ENCODE measurements around the gene ADAMTS13.
A peak's percentile ranks its signal among the peaks of the same experiment; 100 is the strongest.
"Not testable (repeated sequence)": the region's sequence is repeated elsewhere in the genome, so short reads cannot be mapped to it uniquely, and the experiment has no call there.

ADAMTS13 gene

DNA sequence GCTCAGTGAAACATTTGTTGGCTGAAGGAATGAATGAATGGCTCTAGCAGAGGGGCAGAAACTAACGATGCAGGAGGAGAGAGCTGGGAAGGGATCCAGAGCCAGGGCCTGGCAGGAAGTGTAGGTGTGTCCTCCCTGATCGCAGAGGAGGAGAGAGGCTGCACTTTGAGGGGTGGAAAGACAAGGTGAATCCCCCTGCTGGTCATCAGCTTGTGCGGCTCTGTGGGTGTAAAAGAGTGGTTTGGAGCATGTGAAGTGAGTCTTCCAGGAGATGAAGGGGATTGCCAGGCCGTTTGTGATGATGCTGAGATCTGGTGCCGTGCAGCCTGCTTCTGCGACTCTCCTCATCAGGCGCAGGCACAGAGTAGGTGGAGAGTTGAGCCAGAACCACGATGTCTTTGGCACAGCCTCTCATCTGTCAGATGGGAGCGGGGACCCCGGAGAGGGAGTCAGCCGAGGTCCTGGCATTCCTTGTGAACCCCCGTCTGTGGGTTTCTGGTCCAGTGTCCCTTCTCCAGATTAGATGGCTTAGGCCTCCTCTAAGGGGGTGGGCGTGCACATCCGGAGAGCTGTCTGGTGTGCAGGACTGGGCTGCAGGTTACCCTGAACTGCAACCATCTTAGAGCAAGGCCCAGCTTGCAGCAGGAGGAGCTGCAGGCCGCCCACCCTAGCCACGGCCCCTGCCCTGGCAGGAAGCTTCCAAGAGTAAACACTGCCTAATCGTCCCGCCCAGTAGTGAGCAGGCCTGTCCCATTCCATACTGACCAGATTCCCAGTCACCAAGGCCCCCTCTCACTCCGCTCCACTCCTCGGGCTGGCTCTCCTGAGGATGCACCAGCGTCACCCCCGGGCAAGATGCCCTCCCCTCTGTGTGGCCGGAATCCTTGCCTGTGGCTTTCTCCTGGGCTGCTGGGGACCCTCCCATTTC lies at the start of gene ADAMTS13:
ADAMTS13 (plus strand) TSS at position 753 of the 928 bp plus-strand sequence; CDS start at position 830, 77 bp downstream.
- no peak for DNase-seq

DNA sequence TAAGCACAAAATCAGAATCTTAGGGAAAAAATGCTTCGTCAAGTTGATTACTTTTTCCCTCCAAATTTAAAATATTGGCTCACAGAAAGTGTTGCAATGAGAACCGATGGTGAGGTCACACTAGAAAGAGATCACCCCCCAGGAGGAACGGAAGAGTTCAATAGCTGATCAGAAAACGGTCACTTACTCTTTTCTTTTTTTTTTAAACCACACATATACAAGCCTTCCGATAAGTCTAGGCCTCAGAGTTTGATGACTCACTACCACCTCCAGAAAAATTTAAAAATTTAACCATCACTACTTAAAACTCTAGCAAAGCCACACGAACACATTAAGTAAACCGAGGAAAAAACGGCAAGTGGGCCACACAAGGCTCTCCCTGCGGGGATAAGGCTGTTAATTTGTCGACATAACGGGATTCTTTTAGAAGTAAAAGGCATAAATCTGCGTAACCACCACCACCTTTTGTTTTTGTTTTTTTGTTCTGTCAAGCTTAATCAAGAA lies 47.5 kb upstream of the ADAMTS13 start:
- peak; percentile 49 for DNase-seq

DNA sequence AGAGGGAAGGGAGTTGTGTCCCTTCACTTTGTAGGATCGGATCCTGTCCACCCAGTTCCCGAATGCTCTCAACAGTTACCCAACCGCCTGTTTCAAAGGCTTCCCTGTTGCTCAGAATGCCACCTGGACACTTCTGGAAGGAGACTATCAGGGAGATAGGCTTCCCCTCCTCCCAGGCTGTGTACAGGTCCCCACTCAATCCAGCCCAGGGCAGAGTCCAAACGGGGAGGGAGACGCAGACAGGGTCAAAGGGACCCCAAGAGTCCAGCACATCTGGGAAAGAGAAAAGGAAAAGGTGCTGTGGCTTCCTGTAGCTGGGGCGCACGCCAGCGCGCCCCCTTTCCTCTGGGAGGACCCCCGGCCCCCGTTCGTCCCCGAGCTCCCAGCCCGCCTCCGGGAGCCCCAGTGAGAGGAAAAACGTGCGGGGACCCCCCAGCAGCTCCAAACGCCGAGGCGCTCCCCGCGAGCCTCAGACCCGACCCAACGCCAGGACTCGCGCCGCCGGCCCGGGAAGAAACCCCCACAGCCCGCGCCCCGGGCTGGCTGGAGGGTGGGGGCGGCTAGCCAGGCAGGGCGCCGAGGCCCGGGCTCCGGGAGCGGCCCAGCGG lies 46.9 kb upstream of the ADAMTS13 start:
- peak; percentile 21 for DNase-seq

DNA sequence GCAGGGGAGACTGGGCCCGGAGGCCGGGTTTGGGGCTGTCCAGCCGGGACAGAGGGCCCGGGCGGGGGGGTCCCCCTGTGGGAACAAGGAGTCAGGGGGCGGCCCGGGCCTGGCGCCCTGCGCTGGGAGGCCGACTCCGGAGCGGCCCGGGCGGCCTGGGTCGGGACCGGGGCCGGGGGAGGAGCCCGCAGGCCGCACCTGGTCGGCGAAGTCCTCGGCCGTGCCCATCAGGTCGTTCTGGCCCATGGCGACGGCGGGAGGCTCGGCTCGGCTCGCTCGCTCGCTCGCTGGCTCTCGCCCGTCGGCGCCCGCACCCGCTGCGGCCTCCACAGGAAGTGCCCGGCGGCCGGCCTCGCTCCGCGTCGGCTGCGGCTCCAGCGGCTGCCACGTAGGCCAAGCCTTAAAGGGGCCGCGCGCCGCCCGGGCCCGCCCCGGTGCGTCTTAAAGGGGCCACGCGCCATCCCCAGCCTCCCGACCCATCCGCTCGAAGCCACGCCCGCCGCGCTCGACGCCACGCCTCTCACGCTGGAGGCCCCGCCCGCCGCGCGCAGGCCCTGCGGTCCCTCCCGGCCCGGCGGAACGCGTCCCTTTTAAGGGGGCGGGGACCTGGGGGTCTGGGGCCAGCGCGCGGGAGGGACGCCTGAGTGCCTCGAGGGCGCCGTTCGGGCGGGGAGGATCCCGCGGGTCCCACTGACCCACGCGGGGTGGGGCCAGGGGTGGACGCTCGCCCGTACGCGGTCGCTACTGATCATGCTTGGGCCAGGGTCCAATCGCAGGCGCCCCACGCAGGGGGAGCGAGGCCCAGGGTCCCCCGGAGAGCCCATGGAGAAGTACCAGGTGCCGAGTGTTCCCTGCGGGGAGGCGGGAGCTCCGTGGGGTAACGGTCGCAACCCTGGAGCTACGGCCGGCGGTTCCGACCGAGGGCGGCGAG lies 46.2 kb upstream of the ADAMTS13 start, which contains the start of the genes STKLD1 and SURF4:
STKLD1 (plus strand) TSS at position 643 of the 931 bp plus-strand sequence; CDS start at position 751, 108 bp downstream.
SURF4 (minus strand) TSS at position 337 of the 931 bp plus-strand sequence; CDS start at position 246, 91 bp downstream.
- peak; percentile 94 for DNase-seq

DNA sequence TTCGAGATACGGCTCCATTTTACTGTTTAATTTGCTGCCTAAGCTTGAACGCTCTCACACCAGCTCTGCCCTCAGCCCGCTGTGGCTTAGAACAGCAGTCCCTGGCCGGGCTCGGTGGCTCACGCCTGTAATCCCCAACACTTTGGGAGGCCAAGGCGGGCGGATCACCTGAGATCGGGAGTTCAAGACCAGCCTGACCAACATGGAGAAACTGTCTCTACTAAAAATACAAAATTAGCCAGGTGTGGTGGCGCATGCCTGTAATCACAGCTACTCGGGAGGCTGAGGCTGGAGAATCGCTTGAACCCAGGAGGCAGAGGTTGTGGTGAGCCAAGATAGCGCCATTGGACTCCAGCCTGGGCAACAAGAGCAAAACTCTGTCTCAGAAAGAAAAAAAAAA lies 44.9 kb upstream of the ADAMTS13 start:
- not testable (repeated sequence) for DNase-seq

DNA sequence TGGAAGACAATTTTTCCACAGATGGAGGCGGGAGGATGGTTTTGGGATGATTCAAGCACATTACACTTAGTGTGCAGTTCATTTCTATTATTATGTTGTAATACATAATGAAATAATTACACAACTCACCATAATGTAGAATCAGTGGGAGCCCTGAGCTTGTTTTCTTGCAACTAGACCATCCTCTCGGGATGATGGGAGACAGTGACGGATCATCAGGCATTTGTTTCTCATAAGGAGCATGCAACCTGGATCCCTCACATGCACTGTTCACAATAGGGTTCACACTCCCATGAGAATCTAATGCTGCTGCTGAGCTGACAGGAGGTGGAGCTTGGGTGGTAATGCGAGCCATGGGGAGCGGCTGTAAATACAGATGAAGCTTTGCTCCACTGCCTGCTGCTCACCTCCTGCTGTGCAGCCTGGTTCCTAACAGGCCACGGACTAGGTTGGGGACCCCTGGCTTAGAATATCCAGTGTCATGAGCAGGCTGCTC lies 44.4 kb upstream of the ADAMTS13 start:
- DNase-seq: no peak

DNA sequence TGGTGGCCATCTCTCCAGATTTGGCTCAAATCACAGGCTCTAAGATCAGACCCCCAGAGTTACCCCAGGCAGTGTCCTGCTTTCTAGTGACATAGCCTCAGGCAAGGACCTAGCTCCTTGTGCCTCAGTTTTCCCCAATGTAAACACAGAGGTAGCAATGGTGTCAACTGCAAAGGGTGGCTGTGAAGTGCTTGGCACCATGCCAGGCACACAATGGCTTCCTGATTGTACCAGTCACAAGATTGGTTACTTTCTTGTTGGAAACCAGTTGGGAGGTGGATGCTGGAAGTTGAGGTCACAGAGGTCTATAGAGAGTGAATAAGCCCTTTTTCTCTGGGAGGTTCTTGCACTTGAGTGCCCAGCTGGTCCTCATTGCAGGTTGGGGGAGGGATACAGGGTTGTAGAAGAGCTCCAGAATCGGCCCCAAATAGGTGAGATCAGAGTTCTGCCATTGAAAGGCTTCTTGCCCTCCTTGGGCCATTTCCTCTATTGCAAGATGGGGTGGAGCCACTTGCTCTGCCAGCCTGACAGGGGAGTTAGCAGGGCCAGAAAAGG lies 43.7 kb upstream of the ADAMTS13 start:
- DNase-seq: no peak

DNA sequence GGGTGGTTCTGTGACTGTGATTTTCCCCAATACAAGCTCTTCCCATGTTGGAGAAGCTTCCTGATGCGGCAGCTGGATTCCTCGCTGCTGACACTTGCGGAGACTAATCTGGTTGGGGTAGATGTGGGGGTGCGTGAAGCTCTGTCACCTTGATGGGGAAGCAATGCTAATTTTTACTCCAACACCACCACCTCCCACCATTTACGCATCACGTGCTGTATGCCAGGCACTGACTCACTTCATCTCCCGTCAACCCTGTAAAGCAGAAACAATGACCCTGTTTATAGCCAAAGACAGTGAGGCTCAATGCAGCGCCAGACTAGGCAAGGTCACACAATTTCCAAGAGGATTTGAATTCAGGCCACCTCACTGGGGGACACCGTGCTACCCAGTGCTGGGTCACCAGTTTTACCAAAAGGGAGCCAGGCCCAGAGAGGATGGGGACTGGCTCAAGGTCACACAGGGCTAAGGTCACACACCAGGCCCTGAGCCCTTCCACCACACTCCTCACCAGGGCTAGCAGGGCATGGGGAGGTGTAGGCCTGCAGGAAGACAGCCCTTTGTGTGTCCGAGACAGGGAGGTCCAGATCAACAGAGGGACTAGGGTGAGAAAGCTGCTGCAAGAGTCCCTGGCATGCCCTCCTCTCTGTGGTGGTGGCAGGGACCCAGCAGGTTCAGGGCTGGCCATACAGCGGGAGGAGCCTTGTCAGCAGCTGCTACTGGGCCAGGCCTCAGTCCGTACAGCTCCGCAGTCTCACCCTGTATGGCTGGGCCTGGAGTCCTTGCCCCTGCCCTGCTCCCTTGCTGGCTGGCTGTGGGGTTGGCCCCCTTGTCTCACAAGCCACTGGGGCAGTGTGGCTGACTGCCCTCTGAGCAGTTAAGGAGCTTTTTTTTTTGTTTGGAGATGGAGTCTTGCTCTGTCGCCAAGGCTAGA lies 42.7 kb upstream of the ADAMTS13 start:
- DNase-seq: no peak

DNA sequence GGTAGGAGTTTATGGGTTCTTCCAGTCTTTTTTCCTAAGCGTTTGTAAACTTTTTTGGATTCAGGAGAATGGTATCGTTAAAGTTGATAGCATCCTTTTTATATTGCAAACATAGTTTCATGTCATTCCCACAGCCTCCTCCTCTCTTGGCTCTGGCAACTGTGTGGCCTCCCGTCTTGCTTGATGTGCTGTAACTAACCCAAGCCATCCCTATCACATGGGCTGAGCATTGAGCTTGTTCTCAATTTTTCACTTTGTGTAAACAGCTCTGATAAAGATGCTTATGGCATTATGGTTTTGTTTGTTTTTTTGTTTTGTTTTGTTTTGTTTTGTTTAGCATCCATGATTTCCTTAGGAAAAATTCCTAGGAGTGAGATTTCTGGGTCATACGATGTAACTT lies 41.4 kb upstream of the ADAMTS13 start:
- DNase-seq: no peak

DNA sequence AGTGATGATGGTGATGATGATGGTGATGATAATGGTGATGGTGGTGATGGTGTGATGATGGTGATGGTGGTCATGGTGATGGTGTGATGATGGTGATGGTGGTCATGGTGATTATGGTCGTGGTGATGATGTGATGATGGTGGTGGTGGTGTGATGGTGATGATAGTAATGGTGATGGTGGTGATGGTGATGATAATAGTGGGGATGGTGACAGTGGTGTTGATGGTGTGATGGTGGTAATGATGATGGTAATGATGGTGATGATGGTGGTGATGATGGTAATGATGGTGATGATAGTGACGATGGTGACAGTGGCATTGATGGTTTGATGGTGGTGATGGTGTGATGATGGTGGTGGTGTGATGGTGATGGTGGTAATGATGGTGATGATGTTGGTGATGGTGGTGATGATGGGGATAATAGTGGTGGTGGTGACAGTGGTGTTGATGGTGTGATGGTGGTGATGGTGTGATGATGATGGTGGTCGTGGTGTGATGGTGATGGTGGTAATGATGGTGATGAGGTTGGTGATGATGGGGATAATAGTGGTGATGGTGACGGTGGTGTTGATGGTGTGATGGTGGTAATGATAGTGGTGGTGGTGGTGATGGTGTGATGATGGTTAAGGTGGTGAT lies 39.5 kb upstream of the ADAMTS13 start:
- no peak for DNase-seq

DNA sequence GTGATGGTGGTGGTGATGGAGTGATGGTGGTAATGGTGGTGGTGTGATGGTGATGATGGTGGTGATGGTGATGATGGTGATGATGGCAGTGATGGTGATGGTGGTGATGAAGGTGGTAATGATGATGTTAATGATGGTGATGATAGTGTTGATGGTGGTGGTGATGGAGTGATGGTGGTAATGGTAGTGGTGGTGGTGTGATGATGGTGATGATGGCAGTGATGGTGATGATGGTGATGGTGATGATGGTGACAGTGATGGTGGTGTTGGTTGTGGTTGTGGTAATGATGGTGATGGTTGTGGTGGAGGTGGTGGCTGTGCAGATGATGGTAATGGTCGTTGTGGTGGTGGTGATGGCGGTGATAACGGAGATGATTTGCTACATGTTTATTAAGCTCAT lies 38.7 kb upstream of the ADAMTS13 start:
- DNase-seq: no peak

DNA sequence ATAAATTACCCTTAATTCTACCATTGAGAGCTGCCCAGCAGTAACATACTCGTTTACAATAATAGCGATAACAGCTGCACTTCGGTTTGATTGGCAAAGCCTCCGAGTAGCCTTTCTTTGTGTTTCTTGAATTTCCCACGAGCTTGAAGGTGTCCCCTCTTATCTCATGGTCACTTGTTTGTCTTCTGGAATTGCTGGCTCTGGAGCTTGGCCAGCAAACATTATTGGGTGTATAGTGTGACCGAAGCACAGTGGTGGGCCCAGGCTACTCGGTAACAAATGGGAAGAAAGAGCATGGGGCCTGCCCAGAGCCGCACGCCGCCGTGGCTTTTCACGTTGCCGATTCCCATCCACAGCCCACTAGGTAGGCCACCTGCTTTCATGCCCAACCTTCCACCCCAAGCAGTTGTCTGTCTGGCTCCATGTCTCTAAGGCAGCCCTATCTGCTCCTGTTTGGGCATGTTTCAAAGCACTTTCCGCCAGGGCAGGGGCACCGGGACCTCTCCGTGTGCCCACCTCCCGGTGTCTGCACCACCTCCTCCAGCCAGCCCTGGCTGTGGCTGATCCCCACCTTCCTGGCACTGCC lies 37.3 kb upstream of the ADAMTS13 start:
- DNase-seq: no peak

DNA sequence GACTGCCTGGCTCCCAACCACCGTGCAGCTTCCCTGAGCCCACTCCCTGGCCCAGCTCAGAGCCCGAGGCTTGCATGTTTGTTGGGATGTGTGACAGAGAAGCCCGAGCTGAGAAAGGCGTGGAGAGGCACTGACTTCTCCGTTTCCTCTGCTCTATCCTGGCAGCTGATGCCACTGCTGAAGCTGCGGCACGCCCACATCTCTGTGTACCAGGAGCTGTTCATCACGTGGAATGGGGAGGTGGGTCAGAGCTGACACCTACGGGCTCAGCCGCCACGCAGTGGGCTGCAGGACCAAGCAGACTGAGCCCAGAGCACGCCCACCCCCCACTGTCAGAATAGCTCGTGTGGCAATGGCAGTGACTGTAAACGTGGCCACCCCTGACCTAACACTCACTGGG lies 36.7 kb upstream of the ADAMTS13 start:
- DNase-seq: no peak

DNA sequence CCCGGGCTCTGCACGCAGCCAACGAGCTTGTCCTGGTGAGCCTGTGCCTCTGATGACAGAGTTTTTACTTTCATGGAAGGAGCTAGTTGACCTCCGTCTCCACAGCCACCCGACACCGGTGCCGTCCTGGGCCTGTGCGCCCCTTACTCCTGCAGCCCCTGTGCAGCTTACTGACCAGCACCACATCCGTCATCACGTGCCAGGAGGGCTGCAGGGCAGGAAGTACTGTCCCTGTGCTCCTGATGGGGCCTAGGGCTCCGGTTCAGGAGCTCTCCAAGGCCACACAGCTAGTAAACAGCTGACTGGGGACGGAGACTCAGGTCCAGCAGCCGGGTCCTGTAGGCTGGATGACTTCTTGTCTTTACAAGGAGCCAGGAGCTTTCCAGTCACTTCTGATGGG lies 35.8 kb upstream of the ADAMTS13 start:
- DNase-seq: no peak

DNA sequence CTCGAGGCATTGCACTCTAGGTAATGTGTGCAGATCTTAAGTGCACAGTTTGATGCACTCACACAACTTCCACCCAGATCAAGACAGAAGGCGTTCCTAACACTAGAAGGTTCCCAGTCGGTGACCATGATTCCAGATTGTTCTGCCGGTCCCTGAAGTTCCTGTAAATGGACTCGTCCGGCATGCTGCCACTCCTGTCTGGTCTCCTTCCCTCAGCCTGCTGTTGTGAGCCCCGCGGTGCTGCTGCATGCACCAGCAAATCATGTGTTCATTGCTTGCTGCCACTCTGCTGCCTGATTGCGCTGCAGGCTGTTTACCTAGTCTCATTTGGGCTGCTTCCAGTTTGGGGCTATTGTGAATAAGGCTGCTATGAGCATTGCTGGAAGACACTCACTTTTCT lies 34.5 kb upstream of the ADAMTS13 start:
- no peak for DNase-seq

DNA sequence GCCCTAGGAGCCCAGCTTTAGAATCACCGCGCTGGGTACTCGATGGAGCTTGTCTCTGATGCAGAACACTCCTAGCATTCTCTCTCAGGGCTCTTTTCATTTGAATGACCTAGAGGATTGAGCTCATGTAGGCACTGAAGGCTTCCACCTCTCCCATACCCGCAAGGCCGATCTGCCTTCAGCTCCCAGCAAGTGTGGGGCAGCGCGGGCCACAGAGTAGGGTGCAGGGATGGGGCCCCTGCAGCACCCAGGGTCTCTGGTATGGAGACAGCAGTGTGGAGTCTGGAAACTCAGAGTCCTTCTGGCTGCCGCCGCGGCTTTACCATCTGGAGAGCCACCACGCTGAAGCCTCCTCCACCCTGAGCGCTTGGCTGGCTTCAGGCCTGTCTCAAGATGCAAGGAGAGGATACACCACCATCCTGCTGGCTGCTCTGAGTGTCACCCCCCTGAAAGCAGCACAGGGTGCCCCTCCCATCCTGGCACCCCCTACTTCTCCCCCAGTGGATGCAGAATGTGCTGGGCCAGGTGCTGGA lies 33.1 kb upstream of the ADAMTS13 start:
- no peak for DNase-seq

DNA sequence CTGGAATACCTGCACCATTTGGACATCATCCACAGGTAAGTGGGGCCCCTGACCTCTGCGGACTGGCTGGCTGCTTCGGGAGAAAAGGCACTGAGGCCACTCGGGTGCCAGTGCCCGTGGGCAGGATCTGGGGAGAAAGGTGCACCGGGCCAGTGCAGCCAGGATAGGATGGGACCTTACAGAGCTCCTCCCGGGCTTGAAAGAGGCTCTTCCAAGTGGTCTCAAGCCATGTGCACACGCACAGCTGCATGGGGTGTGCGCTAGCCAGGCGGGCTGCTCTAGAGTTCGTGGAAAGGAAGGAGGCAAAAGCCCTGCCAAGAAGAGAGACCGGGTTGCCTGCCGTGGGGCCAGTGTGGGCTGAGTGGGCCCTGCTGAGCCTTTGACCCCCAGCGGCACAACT lies 32.6 kb upstream of the ADAMTS13 start:
- DNase-seq: no peak

DNA sequence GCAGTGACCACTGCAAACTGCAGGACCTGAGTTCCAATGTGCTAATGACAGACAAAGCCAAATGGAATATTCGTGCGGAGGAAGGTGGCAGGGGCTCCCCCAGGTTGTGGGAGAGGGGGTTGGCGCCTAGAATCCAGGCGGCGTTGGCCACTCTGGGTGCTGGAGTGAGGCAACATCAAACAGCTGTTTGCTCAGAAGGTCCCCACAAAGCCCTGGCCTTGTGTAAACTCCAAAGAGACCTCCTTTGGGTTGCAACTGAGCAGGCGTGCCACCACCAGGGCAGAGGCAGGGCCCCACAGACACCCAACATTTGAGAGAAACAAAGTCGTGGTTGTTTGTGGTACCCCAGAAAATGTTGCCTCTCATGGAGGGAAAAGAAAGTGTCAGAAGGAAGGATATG lies 31.5 kb upstream of the ADAMTS13 start:
- DNase-seq: no peak

DNA sequence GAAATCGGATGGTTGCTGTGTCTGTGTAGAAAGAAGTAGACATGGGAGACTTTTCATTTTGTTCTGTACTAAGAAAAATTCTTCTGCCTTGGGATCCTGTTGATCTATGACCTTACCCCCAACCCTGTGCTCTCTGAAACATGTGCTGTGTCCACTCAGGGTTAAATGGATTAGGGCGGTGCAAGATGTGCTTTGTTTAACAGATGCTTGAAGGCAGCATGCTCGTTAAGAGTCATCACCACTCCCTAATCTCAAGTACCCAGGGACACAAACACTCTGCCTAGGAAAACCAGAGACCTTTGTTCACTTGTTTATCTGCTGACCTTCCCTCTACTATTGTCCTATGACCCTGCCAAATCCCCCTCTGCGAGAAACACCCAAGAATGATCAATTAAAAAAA lies 30.7 kb upstream of the ADAMTS13 start:
- not testable (repeated sequence) for DNase-seq

DNA sequence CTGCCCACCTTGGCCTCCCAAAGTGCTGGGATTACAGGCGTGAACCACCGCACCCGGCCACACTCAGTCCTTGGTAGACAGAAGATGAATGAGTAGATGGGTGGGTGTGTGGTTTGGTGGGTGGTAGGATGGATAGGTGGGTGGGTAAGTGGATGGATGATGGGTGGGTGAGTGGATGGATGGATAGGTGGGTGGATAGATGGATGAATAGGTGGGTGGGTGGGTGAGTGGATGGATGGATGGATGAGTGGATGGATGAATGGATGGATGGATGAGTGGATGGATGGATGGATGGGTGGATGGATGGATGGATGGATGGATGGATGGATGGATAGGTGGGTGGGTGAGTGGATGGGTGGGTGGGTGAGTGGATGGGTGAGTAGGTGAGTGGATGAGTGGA lies 29.9 kb upstream of the ADAMTS13 start:
- not testable (repeated sequence) for DNase-seq

Data from CD4-positive, alpha-beta T cell treated with Interleukin-6 for 4 hours (primary cell).